CD14-positive monocyte (primary cell): ENCODE measurements around the gene COL4A2. TPM values are rescaled to one million over a fixed set of nuclear protein-coding genes. Genes with fewer than 3 reads are reported as not detected.

Source experiments
- DNase-seq, 3 donors: peaks; one replicate each; pipeline ENCODE4 v3.0.0-alpha.2; 2011 to 2022
- H2AFZ ChIP-seq: 2 replicates; pipeline ENCODE4 v1.6.0; 2012; ENCODE audit warnings: mild to moderate bottlenecking, low read depth, low read length, inconsistent platforms; ENCODE audit not compliant: insufficient read depth, poor library complexity, severe bottlenecking
- H3K27ac ChIP-seq, 2 donors: 1 replicate in 1 of 2; 2 replicates in 1 of 2; pipeline ENCODE4 v1.5.1; 2012 to 2013; ENCODE audit warnings: low read length in 2 of 2, control low read depth in 1 of 2, inconsistent platforms in 1 of 2, low read depth in 1 of 2, mild to moderate bottlenecking in 1 of 2
- H3K27me3 ChIP-seq, 2 donors: one replicate each; pipeline versions ENCODE4 v1.6.0 to v1.6.1; 2011 to 2013; ENCODE audit warnings: low read length in 2 of 2; ENCODE audit not compliant: control insufficient read depth in 2 of 2, insufficient read depth in 2 of 2
- H3K36me3 ChIP-seq, 2 donors: replicated peaks in 1 of 2; 1 replicate in 1 of 2; 2 replicates in 1 of 2; pipeline versions ENCODE4 v1.5.1 to v1.6.1; 2012 to 2013; ENCODE audit warnings: low read length in 2 of 2, control low read depth in 1 of 2, inconsistent platforms in 1 of 2, mild to moderate bottlenecking in 1 of 2; ENCODE audit not compliant: insufficient read depth in 2 of 2, control insufficient read depth in 1 of 2
- H3K4me1 ChIP-seq, 2 donors: 1 replicate in 1 of 2; 2 replicates in 1 of 2; pipeline versions ENCODE4 v1.5.1 to v1.6.1; 2012 to 2013; ENCODE audit warnings: low read length in 2 of 2, control low read depth in 1 of 2, inconsistent platforms in 1 of 2, mild to moderate bottlenecking in 1 of 2, moderate library complexity in 1 of 2; ENCODE audit not compliant: insufficient read depth in 2 of 2, control insufficient read depth in 1 of 2
- H3K4me2 ChIP-seq: replicated peaks from 2 replicates; pipeline ENCODE3; 2012; ENCODE audit warnings: low read length, moderate library complexity, mild to moderate bottlenecking; ENCODE audit not compliant: poor library complexity, severe bottlenecking; ENCODE audit errors: extremely low read depth
- H3K4me3 ChIP-seq, 3 experiments: fragments of 200-600 bp in 1 of 3; sonication (generic) in 1 of 3; replicated peaks in 1 of 3; 1 replicate in 2 of 3; 2 replicates in 1 of 3; pipeline ENCODE4 v1.5.1; 2011 to 2013; ENCODE audit warnings: low read length in 3 of 3, mild to moderate bottlenecking in 3 of 3, control low read depth in 2 of 3, low read depth in 2 of 3, inconsistent platforms in 1 of 3, moderate library complexity in 1 of 3
- H3K79me2 ChIP-seq: 2 replicates; pipeline ENCODE4 v1.6.0; 2012; ENCODE audit warnings: mild to moderate bottlenecking, control low read depth, inconsistent platforms, low read length, moderate library complexity; ENCODE audit not compliant: insufficient read depth
- H3K9ac ChIP-seq: 2 replicates; pipeline ENCODE4 v1.6.0; 2017; ENCODE audit warnings: low read length, mild to moderate bottlenecking; ENCODE audit not compliant: insufficient read depth, poor library complexity, severe bottlenecking
- H3K9me3 ChIP-seq, 2 donors: replicated peaks in 1 of 2; 1 replicate in 1 of 2; 2 replicates in 1 of 2; pipeline versions ENCODE4 v1.5.1 to v1.6.1; 2012 to 2013; ENCODE audit warnings: low read length in 2 of 2, control low read depth in 1 of 2; ENCODE audit not compliant: control insufficient read depth in 1 of 2, insufficient read depth in 1 of 2
- H4K20me1 ChIP-seq: 2 replicates; pipeline ENCODE4 v1.6.0; 2012; ENCODE audit warnings: mild to moderate bottlenecking, low read length, control low read depth, moderate library complexity; ENCODE audit not compliant: insufficient read depth
- H3K27ac Mint-ChIP-seq, 7 donors: one replicate each; pipeline ENCODE4 v1.8.0; 2020; ENCODE audit warnings: mild to moderate bottlenecking in 7 of 7, mixed read lengths in 7 of 7, moderate library complexity in 6 of 7, inconsistent platforms in 2 of 7
- H3K27me3 Mint-ChIP-seq, 3 donors: one replicate each; pipeline ENCODE4 v1.8.0; 2021 to 2022; ENCODE audit warnings: low read depth in 3 of 3, mild to moderate bottlenecking in 3 of 3, mixed read lengths in 3 of 3, moderate library complexity in 3 of 3, inconsistent platforms in 1 of 3
- H3K36me3 Mint-ChIP-seq, 2 donors: one replicate each; pipeline ENCODE4 v1.8.0; 2020; ENCODE audit warnings: mixed read lengths in 2 of 2, inconsistent platforms in 1 of 2, mild to moderate bottlenecking in 1 of 2
- H3K4me1 Mint-ChIP-seq: one replicate; pipeline ENCODE4 v1.8.0; 2020; ENCODE audit warnings: mild to moderate bottlenecking, mixed read lengths
- H3K4me3 Mint-ChIP-seq, 2 donors: one replicate each; pipeline ENCODE4 v1.8.0; 2020; ENCODE audit warnings: mild to moderate bottlenecking in 2 of 2, mixed read lengths in 2 of 2, moderate library complexity in 1 of 2
- H3K9me3 Mint-ChIP-seq, 7 donors: one replicate each; pipeline ENCODE4 v1.8.0; 2020 to 2022; ENCODE audit warnings: mixed read lengths in 7 of 7, mild to moderate bottlenecking in 6 of 7, moderate library complexity in 6 of 7, inconsistent platforms in 2 of 7
- CTCF ChIP-seq: fragments of 200-600 bp; IDR thresholded peaks from one replicate; pipeline ENCODE4 v1.8.0; 2022; ENCODE audit warnings: antibody characterized with exemption, mild to moderate bottlenecking
- WGBS: methylation state at CpG from one replicate; pipeline ENCODE4 v1.1.5; 2013; ENCODE audit warnings: missing lambda C conversion rate; ENCODE audit not compliant: insufficient coverage; 5-methylcytosine and 5-hydroxymethylcytosine counted together
- intact Hi-C, 2 donors: fragments of 100-400 bp; cut with micrococcal nuclease; formaldehyde crosslinking; loops; one replicate each; pipeline versions ENCODE4 v1.15.0 to v1.15.1; 2023
- polyA plus RNA-seq, 3 donors: library from polyadenylated mRNA; depleted of rRNA in 1 of 3; unstranded in 2 of 3; stranded (reverse) in 1 of 3; fragments of 300-500 nt in 2 of 3; fragments of >200 nt in 1 of 3; fragmentation: Illumina TruSeq in 2 of 3; gene quantifications; 1 replicate in 2 of 3; 2 replicates in 1 of 3; pipeline ENCODE4 v1.2.3, GENCODE V29; 2012 to 2021

Gene COL4A2
- polyA plus RNA-seq, 3 donors: not detected

GRCh38 chr13:110343241-110343865, 36.3 kb downstream of the COL4A2 start:
- Histone ChIP-seq H3K9me3 (no peaks in the 10 kb centered on the region), H3K79me2 (no peaks in the 10 kb centered on the region), H3K27ac (no peak overlapping the region), H3K27me3 (peaks cover 5 to 22% of the 10 kb centered on the region in 2 donors), H3K36me3 (no peaks in the 10 kb centered on the region), H3K4me2 (no peak overlapping the region), H2AFZ (no peak overlapping the region), H3K4me1 (peaks cover 16 to 17% of the 10 kb centered on the region in 2 donors), H3K9ac (no peak overlapping the region), H4K20me1 (no peaks in the 10 kb centered on the region), H3K4me3 (no peak overlapping the region)
- Mint-ChIP-seq H3K27ac (no peak overlapping the region), H3K4me1 (peaks cover 19% of the 10 kb centered on the region), H3K4me3 (no peak overlapping the region), H3K9me3 (peaks cover 0 to 9% (median 2%) of the 10 kb centered on the region in 7 donors), H3K36me3 (no peaks in the 10 kb centered on the region), H3K27me3 (peaks cover 28 to 48% (median 33%) of the 10 kb centered on the region in 3 donors)
- intact Hi-C loops: no loop called here
- WGBS: 98% methylated on average over 10 of the region's 16 CpGs
- TF ChIP-seq CTCF: no peak
- DNase-seq: no peak

GRCh38 chr13:110344320-110344719, 37.2 kb downstream of the COL4A2 start:
- Mint-ChIP-seq H3K4me3 (no peak overlapping the region), H3K27me3 (peaks cover 23 to 40% (median 26%) of the 10 kb centered on the region in 3 donors), H3K9me3 (peaks cover 0 to 9% (median 2%) of the 10 kb centered on the region in 7 donors), H3K27ac (no peak overlapping the region), H3K4me1 (peaks cover 19% of the 10 kb centered on the region), H3K36me3 (no peaks in the 10 kb centered on the region)
- no peak for TF ChIP-seq CTCF
- H2AFZ ChIP-seq: no peak overlapping the region
- no peaks in the 10 kb centered on the region for H3K79me2 ChIP-seq
- peaks cover 16 to 17% of the 10 kb centered on the region in 2 donors for H3K4me1 ChIP-seq
- H3K4me2 ChIP-seq: no peak overlapping the region
- peaks cover 5 to 14% of the 10 kb centered on the region in 2 donors for H3K27me3 ChIP-seq
- DNase-seq: no peak
- H3K4me3 ChIP-seq: no peak overlapping the region
- WGBS: 90% methylated on average over 3 of the region's 5 CpGs
- H3K27ac ChIP-seq: no peak overlapping the region
- no peaks in the 10 kb centered on the region for H4K20me1 ChIP-seq
- intact Hi-C loops: no loop called here
- H3K9ac ChIP-seq: no peak overlapping the region
- no peaks in the 10 kb centered on the region for H3K36me3 ChIP-seq
- no peaks in the 10 kb centered on the region for H3K9me3 ChIP-seq
